ENCODE results near the gene CTIF. TPM values are rescaled to one million over a fixed set of nuclear protein-coding genes. Genes with fewer than 3 reads are reported as not detected.

The CTIF gene
- total RNA-seq, 1 donor from 2014 or later: 60.0 TPM

DNA sequence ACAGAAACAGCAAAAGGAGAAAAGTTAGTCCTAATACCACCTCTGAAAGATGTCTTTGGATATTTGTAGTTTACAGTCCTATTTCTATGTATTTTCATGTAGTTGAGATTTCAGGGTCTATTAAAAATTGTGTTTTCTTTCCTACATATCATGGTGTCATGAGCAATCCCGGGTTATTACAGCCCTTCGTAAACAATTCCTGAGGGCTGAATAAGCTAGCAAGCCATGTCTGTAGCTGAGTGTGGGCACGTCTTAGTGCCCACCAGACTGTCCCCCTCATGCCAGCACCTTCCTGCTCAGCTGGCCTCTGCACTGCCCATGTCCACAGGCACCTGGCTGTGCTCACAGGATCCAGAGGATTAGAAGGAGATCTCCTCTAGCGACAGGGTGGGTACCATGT, 60.6 kb downstream of the CTIF start:
- Histone ChIP-seq H3K27ac (replicated peaks) (peak overlapping the region; percentile 67), H3K4me3 (no peak overlapping the region), H3K9me3 (replicated peaks) (no peaks in the 10 kb centered on the region), H3K36me3 (no peaks in the 10 kb centered on the region), H3K27me3 (ENCODE audit: low read depth) (no peaks in the 10 kb centered on the region), H3K4me1 (peaks cover 60% of the 10 kb centered on the region)
- TF ChIP-seq CTCF (IDR thresholded peaks at IDR 0.05; ENCODE audit: borderline replicate concordance): no peak
- intact Hi-C loops (cut with micrococcal nuclease): no loop called here
- no peak for DNase-seq

DNA sequence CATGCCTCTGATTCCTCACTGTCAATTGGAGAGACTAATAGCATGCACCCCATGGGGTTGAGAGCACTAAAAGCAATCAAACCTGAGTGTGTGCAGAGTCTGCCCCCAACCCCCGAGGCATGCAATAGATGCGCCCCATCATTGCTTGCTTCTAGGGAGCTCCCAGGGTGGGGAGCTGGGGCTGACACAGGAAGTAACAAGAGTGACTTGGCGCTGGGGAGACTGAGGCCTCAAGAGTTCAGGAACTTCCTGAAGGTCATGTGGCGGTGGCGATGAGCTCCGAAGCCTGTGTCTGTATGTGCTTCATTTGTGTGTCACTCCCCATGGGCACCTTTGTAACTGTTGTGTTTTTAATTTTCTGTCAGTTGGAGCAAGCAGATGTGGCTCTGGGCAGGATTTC, 61.2 kb downstream of the CTIF start:
- no peak for TF ChIP-seq CTCF (IDR thresholded peaks at IDR 0.05; ENCODE audit: borderline replicate concordance)
- Histone ChIP-seq H3K9me3 (replicated peaks) (no peaks in the 10 kb centered on the region), H3K27ac (replicated peaks) (peak overlapping the region; percentile 67), H3K27me3 (ENCODE audit: low read depth) (no peaks in the 10 kb centered on the region), H3K36me3 (no peaks in the 10 kb centered on the region), H3K4me1 (peaks cover 53% of the 10 kb centered on the region), H3K4me3 (no peak overlapping the region)
- intact Hi-C loops (cut with micrococcal nuclease): loop anchor here (10.0 kb wide), 1 partner anchor 65 kb away; no protein-coding TSS in a partner anchor
- no peak for DNase-seq

DNA sequence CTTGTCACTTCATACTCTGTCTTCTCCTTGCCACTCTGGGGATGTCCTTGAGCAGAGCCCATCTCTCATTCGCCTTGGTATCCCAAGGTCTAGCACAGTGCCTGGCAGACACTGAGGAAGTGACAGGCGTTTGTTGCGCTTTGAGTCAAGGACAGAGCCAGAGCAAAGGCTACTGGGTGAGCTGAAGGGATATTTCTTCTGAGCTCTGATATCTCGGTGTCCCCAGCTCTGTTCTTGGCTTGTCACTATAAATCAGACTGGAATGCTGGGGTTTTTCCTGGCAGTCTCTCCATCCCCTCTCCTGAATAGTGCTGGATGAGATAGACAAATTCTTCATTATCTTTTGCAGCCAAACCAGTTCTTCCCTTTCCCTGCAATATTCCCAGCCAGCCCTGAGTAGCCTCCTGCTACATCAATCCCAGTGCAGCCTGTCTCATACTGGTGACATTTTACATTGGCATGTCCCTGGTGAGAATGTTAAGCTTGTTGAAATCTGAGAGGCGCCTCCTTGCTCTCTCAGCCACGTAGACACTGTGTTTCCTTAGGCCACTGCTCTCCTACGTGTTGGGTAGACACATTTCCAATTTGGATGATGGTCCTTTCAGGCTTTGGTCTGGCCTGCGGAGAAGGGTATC, 61.7 kb downstream of the CTIF start:
- Histone ChIP-seq H3K4me3 (no peak overlapping the region), H3K36me3 (no peaks in the 10 kb centered on the region), H3K27me3 (ENCODE audit: low read depth) (no peaks in the 10 kb centered on the region), H3K4me1 (peaks cover 50% of the 10 kb centered on the region), H3K27ac (replicated peaks) (peak overlapping the region; percentile 67), H3K9me3 (replicated peaks) (no peaks in the 10 kb centered on the region)
- DNase-seq: no peak
- intact Hi-C loops (cut with micrococcal nuclease): loop anchor here (10.0 kb wide), 1 partner anchor 64 kb away; no protein-coding TSS in a partner anchor
- TF ChIP-seq CTCF (IDR thresholded peaks at IDR 0.05; ENCODE audit: borderline replicate concordance): no peak

DNA sequence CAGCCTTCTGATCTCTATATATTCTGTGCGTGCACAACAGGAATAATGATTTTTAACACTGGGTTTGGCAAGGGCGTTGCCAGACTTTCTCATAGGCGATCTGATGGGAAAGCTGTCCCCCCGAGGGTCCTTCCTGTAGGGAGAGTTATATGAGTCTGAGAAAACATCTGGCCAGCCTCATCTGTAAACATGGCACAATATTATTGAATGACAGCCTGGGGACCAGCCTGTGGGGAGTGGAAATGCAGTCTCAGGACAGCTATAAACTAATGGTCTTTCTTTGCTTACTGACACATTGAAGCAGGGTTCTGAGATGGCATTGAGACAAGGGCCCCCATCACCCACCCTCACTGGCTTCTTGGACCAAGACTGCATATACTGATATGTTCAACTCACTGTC, 62.5 kb downstream of the CTIF start:
- Histone ChIP-seq H3K27me3 (ENCODE audit: low read depth) (no peaks in the 10 kb centered on the region), H3K36me3 (no peaks in the 10 kb centered on the region), H3K9me3 (replicated peaks) (no peaks in the 10 kb centered on the region), H3K27ac (replicated peaks) (peak overlapping the region; percentile 67), H3K4me3 (no peak overlapping the region), H3K4me1 (peaks cover 58% of the 10 kb centered on the region)
- no peak for TF ChIP-seq CTCF (IDR thresholded peaks at IDR 0.05; ENCODE audit: borderline replicate concordance)
- intact Hi-C loops (cut with micrococcal nuclease): loop anchor here (10.0 kb wide), 1 partner anchor 63 kb away; no protein-coding TSS in a partner anchor
- DNase-seq: no peak

GRCh38 chr18:48602759-48603390, 64.0 kb downstream of the CTIF start:
- no peak for TF ChIP-seq CTCF (IDR thresholded peaks at IDR 0.05; ENCODE audit: borderline replicate concordance)
- H3K36me3 ChIP-seq: no peaks in the 10 kb centered on the region
- H3K27me3 ChIP-seq (ENCODE audit: low read depth): no peaks in the 10 kb centered on the region
- DNase-seq: no peak
- H3K4me3 ChIP-seq: no peak overlapping the region
- H3K9me3 ChIP-seq (replicated peaks): no peaks in the 10 kb centered on the region
- H3K27ac ChIP-seq (replicated peaks): no peak overlapping the region
- peaks cover 59% of the 10 kb centered on the region for H3K4me1 ChIP-seq
- intact Hi-C loops (cut with micrococcal nuclease): loop anchor here (10.0 kb wide), 1 partner anchor 62 kb away; no protein-coding TSS in a partner anchor

All from left ventricle myocardium inferior (tissue), 1 donor.